NCI-H2171 treated with DMSO at 0.1 percent for 48 hours (cell line): ENCODE measurements around the gene CXCL8.
"Not testable (repeated sequence)": the region's sequence is repeated elsewhere in the genome, so short reads cannot be mapped to it uniquely, and the experiment has no call there.

ENCODE experiments used
- DNase-seq: peaks from one replicate; lab custom pipeline; 2025; lab: John Stamatoyannopoulos, UW

Gene CXCL8

DNA sequence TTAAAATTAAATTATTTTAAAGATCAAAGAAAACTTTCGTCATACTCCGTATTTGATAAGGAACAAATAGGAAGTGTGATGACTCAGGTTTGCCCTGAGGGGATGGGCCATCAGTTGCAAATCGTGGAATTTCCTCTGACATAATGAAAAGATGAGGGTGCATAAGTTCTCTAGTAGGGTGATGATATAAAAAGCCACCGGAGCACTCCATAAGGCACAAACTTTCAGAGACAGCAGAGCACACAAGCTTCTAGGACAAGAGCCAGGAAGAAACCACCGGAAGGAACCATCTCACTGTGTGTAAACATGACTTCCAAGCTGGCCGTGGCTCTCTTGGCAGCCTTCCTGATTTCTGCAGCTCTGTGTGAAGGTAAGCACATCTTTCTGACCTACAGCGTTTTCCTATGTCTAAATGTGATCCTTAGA lies at the start of gene CXCL8:
Gene CXCL8 (plus strand): TSS at position 217 of the 426 bp plus-strand sequence. CDS start 90 bp downstream, at position 307.
- DNase-seq: no peak

DNA sequence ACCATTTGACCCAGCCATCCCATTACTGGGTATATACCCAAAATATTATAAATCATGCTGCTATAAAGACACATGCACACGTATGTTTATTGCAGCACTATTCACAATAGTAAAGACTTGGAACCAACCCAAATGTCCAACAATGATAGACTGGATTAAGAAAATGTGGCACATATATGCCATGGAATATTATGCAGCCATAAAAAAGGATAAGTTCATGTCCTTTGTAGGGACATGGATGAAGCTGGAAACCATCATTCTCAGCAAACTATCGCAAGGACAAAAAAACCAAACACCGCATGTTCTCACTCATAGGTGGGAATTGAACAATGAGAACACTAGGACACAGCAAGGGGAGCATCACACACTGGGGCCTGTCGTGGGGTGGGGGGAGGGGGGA lies 49.2 kb upstream of the CXCL8 start:
- not testable (repeated sequence) for DNase-seq

DNA sequence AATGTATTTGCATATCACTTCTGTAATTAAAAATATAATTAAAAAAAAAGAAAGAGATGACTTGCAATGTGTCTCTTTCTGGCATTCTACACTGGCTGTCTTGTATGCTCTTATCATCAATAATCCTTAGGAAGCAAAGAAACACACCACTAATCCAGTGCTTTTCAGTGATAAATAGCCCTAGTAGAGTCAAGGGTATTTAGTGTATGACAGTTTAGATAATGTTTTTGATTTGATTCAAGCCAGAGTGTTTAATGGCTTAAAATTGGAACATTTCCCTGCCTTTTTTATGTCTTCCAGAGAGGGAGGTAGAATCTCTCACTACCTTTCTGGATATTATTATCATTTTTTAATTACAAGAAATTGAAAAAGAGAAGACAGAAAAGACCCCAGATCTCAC lies 48.6 kb upstream of the CXCL8 start:
- DNase-seq: no peak

- no peak for DNase-seq
Measured at GRCh38 chr4:73692254-73692653, 48.1 kb upstream of the CXCL8 start.

DNA sequence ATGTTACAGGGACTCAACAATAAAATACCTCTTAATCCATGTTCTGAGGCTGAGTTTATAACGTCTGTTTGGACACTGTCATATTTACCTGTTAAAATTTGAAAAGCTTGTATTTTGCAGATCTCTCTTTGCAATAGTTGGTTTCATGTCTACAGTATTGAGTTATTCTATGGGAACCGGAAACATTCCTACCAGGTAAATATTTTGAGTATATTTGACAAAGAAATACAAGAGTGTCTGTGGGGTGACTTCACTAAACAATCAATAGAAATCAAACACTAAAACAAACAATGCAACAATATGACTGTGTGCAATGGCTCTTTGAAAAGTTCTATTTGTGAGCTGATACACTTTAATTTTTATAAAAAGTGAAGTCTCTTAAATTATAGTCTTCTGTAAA lies 47.7 kb upstream of the CXCL8 start:
- DNase-seq: no peak

DNA sequence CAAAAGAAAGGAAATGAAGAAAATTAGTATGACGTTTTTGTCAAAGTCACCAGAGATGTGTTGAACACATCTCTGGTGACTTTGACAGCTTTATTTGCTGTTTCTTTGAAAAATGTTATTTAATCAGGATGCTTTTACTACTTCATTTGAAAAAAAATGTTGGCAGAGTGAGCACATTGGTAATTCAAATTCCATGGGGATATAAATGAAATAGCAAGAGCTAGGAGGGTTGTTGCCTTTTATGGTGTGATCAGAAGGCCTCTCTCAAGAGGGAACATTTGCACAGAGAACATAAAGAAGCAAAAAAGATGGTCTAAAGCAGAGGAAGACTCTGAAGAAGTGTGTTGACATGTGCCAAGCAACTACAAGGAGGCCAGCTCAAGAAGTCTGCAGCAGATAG lies 46.6 kb upstream of the CXCL8 start:
- no peak for DNase-seq

DNA sequence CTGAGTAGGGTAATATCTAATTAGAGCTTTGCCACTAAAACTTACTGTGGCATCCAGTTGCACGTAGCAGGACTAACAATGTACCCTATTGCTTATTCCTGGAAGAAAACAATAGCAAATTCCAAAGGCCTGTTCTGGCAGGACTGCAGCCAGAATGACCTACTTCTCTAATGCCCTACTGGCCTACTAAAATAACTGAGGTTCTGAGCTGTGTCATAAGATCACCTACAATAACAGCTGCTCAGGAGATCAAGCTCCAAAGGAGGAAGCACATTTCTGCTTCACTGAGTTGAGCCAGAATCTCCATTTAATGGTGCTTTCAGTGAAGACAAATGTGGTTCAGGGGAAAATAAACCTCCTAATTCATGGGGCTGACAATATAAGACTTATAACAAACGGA lies 42.2 kb upstream of the CXCL8 start:
- no peak for DNase-seq

- DNase-seq: no peak
Measured at GRCh38 chr4:73701116-73701515, 39.3 kb upstream of the CXCL8 start.

- no peak for DNase-seq
Measured at GRCh38 chr4:73702796-73703287, 37.5 kb upstream of the CXCL8 start.

- no peak for DNase-seq
Measured at GRCh38 chr4:73703320-73703719, 37.0 kb upstream of the CXCL8 start.

GRCh38 chr4:73704314-73705055 lies 35.9 kb upstream of the CXCL8 start:
- DNase-seq: peak; percentile 41

DNA sequence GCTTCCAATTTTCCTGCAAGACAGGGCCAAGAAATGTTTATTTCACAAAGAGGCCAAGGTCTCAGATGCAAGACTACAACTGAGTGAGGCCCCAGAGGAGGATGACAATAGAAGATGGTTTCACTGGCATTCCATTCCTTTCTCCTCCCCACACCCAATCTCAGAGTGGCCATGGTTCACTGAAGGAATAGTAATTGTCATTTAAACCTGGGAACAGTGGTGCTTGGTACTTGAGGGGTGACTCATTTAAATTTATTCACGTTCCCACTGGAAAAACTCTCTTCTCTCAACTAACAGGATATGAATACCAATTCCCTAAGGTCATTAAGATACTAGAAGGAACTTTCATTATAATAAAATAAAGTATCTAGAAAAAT lies 35.3 kb upstream of the CXCL8 start:
- DNase-seq: no peak

- DNase-seq: no peak
Measured at GRCh38 chr4:73705721-73706120, 34.6 kb upstream of the CXCL8 start.

DNA sequence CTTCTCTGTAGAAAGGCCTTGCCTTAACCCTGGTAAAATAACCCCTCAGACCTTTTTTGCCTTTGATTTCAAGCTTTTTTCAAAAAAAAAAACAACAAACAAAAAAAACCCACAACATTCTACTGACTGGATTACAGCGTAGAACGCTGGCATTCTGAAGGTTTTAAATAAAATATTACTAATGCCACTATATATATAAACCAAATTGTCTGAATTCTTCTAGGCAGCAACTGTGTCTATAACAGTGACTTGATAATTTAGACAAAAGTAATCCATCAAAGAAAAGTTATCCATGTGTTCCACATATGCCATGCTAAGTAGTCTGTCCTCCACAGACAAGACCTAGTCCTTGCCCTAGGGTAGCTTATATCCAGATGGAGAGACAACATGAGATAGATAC lies 33.6 kb upstream of the CXCL8 start:
- DNase-seq: no peak

DNA sequence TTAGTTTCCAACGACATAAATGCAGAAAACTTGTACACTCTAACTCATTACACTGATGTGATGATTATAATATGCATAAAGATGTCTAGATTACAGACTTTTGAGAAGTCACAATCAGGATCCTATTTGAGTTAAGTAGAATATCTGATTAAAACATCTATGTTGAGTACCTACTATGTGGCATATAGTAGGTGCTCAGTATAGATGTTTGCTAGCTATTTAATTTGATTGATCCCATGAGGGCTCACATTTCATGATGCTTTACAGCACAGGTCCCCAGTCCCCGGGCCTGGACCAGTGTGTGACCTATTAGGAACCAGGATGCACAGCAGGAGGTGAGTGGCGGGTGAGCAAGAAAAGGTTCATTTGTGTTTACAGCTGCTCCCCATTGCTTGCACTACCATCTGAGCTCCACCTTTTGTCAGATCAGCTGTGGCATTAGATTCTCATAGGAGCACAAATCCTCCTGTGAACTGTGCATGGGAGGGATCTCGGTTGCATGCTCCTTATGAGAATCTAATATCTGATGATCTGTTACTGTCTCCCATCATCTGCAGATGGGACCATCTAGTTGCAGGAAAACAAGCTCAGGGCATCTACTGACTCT lies 33.0 kb upstream of the CXCL8 start:
- DNase-seq: no peak

DNA sequence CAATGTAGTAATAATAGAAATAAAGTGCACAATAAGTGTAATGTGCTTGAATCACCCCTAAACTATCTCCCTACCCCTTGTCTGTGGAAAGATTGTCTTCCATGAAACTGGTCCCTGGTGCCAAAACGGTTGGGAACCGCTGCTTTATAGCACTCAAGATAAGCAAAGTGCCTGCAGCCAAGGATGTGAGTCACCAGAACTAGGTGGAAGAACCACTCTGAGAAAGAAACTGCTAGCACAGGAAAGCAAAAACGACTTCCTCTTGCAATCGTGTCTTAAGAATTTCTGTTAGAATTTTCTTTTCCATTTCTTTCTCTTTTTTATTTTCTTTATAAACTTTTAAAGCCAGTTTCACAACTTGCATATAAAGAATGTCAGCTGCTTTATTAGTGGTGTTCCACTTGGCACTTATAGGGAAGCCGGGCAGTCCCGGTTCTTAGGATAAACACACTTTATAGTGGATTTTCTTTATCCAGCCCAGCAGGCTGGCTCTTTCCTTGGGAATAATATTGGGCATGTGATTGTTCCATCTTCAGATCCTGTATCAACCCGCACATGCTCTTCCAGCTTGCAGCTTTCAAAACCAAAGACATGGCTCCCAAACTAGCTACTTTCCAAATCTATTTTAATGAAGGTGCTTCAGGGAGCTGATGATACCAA lies 32.3 kb upstream of the CXCL8 start:
- DNase-seq: no peak

DNA sequence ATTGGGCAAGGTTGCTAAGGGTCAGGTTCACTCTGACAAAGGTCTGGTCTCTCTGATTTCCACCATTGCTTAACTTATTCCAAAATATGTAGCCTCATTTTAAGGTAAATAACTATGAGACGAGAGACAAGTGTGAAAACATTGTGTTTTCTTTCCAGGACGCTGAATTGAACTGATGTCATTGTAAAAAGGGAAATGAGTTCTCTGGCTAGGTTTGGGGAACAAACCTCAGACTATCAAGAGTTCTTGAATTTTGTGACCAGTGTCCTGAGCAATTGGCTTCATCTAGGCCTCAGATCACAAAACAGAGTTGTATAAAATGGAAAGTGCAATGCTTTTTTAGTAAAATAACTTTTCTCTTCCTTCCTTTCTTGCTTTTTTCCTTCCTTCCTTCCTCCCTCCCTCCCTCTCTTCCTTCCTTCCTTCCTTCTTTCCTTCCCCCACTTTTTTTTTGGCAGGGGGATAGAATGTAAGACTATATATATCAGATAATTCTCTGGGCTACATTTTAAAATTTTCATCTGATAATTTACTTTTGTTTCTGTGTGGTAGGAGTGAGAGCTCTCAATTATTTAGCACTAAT lies 30.8 kb upstream of the CXCL8 start:
- DNase-seq: no peak

GRCh38 chr4:73710094-73710493 lies 30.3 kb upstream of the CXCL8 start:
- DNase-seq: no peak

DNA sequence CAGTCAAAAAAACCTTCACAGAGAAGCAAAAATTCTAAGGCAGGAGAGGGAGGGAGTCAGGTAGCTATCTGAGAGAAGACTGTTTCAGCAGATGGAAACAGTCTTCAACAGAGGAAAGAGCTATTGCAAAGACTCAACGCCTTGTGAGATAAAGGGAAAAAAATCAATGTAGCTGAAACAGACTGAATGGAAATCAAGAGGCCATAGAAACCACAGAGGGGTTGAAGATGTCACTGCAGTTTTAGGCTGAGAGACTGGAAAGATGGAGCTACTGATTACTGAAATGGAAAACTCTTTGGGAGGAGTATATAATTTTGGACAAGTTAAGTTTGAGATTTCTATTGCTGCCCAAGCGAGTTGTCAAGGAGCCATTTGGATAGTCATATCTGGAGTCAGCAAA lies 28.4 kb upstream of the CXCL8 start:
- DNase-seq: no peak

DNA sequence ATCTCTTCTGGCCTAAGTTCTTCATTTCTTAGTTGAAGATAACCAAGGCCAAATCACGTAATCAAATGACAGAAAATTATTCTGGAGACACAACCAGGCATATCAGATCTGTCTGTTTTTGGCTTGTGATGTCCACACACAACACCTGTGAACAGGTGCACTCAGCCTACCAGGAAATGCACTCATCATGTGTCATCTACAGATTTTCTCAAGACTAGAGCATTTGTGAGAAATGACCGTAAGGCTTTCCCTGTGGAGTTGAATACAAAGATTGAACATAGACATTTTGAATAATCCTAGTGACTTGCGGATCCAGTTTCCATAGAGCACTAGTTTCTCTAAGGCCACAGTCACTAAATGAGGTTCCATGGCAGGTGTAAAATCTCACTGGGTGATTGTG lies 26.7 kb upstream of the CXCL8 start:
- no peak for DNase-seq

DNA sequence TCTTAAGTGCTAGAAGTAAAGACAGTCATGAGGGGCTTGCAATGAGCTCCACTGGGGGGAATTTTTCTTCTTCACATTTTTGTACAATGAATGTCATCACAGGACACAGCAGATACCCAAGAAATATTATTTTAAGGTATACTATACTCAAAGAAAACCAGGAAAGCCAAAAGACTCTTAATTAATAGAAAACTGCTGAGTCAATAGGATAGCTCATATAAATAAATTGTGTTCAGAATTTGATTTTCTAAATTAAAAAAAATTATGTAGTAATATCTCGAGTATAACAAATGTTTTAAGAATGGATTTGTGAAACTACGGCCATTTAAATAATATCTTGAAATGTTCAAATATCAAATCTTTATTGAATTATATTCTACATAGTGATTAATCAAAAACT lies 25.7 kb upstream of the CXCL8 start:
- no peak for DNase-seq

DNA sequence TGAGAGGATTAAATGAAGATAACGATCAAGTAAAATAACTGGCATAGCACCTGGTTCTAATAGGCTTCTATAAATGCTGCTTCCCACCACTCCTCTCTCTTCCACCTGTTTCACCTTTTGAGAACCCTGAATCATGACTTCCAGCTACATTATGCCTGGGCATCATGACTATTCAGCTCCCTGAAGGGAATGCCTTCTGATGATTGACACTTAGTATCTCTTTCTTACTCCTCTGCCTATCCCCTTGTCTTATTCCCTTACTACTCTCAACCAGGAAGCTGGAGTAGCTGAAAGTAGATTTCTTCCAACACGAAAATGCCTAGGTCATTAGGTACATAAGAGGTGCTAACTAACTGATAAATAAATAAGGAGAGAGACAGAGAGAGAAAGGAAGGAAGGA lies 24.7 kb upstream of the CXCL8 start:
- peak; percentile 15 for DNase-seq
